Activated CD4-positive, alpha-beta T cell treated with anti-CD3 and anti-CD28 coated beads, Interleukin-2, amount 50 U/mL, for 48 hours (primary cell): ENCODE data around the gene SMOC2.

Source experiments
- DNase-seq, 2 experiments: peaks; one replicate each; pipeline ENCODE4 v3.0.0-alpha.2; 2020

The SMOC2 gene

DNA sequence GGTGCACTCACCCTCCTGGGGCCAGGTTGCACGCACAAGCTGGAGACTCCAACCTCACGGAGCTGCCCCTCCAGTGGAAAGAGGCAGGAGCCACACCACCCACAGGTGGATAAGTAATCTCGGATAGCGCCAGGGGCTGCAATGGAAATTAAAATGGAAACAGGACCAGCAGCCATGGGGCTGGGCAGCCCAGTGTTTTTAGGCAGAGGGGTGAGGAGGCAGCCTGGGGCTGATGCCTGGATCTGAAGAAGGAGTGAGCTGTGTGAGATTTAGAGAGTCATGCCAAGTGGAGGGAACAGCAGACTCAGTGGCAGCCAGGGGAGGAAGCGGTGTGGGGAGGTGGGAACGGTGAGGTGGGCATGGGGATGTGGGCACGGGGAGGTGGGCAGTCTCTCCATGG is 275.6 kb downstream of the SMOC2 start:
- DNase-seq: no peak

DNA sequence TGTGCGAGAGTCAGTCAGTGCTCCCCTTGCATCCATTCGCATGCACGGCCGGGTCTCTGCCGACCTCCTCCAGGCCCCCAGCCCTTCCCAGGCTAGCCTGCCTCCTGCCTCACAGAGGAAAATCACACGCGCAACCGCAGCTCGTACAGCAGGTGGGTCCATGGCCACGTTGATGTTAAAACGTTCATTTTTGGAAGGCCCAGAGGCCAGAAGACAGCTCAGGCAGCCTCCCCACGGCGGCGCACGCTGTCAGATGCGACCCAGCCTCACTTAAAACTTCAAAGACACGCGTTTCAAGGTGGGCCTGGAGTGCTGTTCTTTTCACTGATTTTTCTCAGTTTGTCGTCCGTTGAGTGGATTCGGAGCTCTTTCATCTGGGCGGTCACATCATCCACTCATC is 276.5 kb downstream of the SMOC2 start:
- no peak for DNase-seq
